Measurements from ENCODE around the gene PDILT. TPM values are rescaled to one million over a fixed set of nuclear protein-coding genes. Genes with fewer than 3 reads are reported as not detected.

Gene PDILT
- total RNA-seq, 1 donor from 2014 or later, result not detected

DNA sequence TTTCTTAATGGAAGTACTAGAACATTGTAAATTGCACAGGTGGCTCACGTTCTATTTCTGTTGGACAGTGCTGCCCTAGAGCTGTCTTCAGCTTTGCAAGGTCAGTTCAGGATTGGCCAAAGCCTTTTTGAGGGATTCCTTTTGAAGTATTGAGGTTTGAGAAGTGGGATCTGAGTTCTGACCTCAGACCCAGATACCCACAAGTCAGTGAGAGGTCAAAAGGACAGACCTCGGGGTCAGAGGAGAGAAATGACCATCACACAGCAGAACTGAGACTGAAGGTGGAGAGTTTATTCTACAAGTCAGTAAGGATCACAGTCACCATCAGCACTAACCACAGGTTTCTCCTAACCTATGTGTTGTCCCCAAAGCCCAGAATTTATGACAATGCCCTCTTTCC, 6.5 kb upstream of the PDILT start:
- Mint-ChIP-seq H3K27me3 (ENCODE audit: low read depth) (peaks cover 4% of the 10 kb centered on the region), H3K36me3 (no peaks in the 10 kb centered on the region), H3K4me3 (no peak overlapping the region), H3K9me3 (peaks cover 4% of the 10 kb centered on the region), H3K4me1 (no peaks in the 10 kb centered on the region), H3K27ac (no peak overlapping the region)
- no peak for DNase-seq (ENCODE audit: low spot score in 2 of 2, unreplicated experiment in 2 of 2)
- TF ChIP-seq, protein P1, sequence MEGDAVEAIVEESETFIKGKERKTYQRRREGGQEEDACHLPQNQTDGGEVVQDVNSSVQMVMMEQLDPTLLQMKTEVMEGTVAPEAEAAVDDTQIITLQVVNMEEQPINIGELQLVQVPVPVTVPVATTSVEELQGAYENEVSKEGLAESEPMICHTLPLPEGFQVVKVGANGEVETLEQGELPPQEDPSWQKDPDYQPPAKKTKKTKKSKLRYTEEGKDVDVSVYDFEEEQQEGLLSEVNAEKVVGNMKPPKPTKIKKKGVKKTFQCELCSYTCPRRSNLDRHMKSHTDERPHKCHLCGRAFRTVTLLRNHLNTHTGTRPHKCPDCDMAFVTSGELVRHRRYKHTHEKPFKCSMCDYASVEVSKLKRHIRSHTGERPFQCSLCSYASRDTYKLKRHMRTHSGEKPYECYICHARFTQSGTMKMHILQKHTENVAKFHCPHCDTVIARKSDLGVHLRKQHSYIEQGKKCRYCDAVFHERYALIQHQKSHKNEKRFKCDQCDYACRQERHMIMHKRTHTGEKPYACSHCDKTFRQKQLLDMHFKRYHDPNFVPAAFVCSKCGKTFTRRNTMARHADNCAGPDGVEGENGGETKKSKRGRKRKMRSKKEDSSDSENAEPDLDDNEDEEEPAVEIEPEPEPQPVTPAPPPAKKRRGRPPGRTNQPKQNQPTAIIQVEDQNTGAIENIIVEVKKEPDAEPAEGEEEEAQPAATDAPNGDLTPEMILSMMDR (IDR thresholded peaks at IDR 0.05; ENCODE audit: unreplicated experiment), result no peak

DNA sequence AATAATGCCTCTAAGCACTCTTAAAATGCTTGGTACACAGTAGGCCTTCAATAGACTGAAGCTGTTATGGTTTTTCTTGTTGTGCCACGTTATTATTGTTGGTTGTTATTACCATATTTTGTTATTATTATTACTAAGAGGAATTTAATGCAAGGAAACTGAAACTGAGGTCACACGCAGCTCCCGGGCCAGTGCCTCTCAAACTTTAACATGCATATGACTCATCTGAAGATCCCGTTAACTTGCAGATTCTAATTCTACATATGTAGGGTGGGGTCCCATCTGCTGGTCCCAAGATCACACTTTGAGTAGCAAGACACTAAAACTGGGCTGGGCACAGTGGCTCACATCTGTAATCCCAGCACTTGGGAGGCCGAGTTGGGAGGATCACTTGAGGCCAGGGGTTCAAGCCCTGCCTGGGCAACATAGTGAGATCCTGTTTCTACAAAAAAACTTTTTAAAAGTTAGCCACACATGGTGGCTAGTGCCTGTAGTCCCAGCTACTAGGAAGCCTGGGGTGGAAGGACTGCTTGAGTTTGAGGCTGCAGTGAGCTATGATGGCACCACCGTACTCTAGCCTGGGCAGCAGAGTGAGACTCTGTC, 5.7 kb upstream of the PDILT start:
- Mint-ChIP-seq H3K27me3 (ENCODE audit: low read depth) (no peaks in the 10 kb centered on the region), H3K4me3 (no peak overlapping the region), H3K27ac (no peak overlapping the region), H3K9me3 (peaks cover 4% of the 10 kb centered on the region), H3K36me3 (no peaks in the 10 kb centered on the region), H3K4me1 (no peaks in the 10 kb centered on the region)
- TF ChIP-seq, protein P1 (IDR thresholded peaks at IDR 0.05; ENCODE audit: unreplicated experiment), result no peak
- DNase-seq (ENCODE audit: low spot score in 2 of 2, unreplicated experiment in 2 of 2), result no peak

DNA sequence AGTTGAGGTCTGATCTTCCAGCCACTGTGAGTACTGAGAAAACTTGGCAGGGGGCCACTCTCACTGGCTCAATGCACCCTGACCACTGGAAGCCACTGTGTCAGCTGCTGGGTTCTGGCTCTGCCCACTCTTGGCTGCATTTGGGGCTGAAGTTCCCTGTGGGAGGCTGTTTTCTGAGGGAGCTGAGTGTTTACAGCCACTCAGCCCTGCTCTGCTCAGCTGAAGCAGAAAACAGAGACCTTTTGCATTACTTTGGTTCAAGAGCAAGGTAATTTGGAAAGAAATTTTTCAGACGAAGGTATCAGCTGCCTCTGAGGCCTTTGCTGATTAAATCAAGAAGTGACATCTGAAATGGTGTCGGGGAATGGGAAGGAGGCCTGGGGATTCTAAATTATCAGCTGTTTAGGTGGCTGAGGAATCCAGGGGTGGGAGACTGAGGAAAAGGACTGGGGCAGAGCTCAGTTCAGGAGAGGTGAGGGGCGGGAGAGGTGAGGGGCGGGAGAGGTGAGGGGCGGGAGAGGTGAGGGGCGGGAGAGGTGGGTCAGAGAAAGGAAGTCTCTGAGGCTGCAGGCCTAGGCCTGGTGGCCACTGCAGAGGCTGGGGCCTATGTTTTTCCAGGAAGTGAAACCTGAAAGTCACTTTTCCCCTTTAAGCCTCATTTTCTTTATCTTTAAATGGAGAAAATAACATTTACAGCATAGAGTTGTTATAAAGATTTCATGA, 5.0 kb upstream of the PDILT start, which contains the start of gene ACSM5:
Gene ACSM5, plus strand, starts transcription at position 137 of the 723 bp plus-strand sequence. CDS start 1,951 bp downstream, outside the sequence.
- no peak for DNase-seq (ENCODE audit: low spot score in 2 of 2, unreplicated experiment in 2 of 2)
- Mint-ChIP-seq H3K36me3 (no peaks in the 10 kb centered on the region), H3K27me3 (ENCODE audit: low read depth) (no peaks in the 10 kb centered on the region), H3K27ac (peak within 1 kb of the TSS; percentile 76), H3K4me1 (no peaks in the 10 kb centered on the region), H3K4me3 (no peak within 1 kb of the TSS), H3K9me3 (peaks cover 4% of the 10 kb centered on the region)
- TF ChIP-seq, protein P1 (IDR thresholded peaks at IDR 0.05; ENCODE audit: unreplicated experiment), result no peak

DNA sequence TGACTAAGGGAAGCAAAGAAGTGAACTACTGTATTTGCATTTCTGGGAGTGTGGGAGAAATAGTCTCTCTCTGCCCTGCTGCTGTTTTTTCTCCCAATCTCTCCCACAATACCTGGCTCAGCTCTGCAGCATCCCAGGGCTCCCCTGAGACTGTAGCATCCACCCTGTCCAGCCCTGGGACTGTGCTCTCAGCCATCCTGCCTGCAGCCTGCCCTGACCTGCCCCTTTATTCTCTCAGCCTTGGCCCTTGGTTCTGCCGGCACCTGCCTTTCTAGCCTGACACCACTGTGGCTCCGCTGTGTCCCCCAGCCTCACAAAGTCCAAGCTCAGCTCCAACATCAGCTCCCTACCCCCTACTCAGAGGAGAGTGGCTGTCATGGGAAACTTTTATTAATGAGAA, 1.9 kb downstream of the PDILT start:
- Mint-ChIP-seq H3K27me3 (ENCODE audit: low read depth) (no peaks in the 10 kb centered on the region), H3K27ac (no peak overlapping the region), H3K4me1 (no peaks in the 10 kb centered on the region), H3K36me3 (no peaks in the 10 kb centered on the region), H3K9me3 (peaks cover 4% of the 10 kb centered on the region), H3K4me3 (no peak overlapping the region)
- no peak for DNase-seq (ENCODE audit: low spot score in 2 of 2, unreplicated experiment in 2 of 2)
- TF ChIP-seq, protein P1 (IDR thresholded peaks at IDR 0.05; ENCODE audit: unreplicated experiment), result no peak

DNA sequence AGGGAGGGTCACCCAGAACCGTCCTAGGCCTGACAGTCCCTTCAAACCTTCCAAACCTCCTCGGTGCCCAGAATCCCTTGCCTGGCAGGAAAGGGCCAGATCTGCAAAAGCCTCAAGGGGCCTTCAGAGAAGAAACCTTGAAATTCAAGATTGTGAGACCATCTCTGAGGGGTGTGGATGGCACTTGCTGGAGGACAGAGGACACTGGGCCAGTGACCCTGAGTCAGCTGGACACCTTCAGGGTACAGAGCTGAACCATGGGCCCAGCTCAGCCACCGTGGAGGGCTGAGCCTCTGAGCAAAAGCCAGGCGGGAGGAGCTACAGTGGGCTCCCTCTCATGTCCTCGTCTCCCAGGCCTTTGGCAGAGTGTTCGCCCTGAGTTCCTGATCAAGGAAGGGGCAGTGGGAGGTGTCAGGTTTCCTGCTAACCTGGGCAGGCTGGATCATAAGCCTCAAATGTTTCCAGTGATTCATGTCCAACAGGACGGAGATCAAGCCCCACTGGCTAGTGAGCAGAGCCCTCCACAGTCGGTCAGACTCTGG, 3.0 kb downstream of the PDILT start:
- Mint-ChIP-seq H3K36me3 (no peaks in the 10 kb centered on the region), H3K4me1 (no peaks in the 10 kb centered on the region), H3K4me3 (no peak overlapping the region), H3K9me3 (no peaks in the 10 kb centered on the region), H3K27ac (no peak overlapping the region), H3K27me3 (ENCODE audit: low read depth) (no peaks in the 10 kb centered on the region)
- TF ChIP-seq, protein P1 (IDR thresholded peaks at IDR 0.05; ENCODE audit: unreplicated experiment), result no peak
- no peak for DNase-seq (ENCODE audit: low spot score in 2 of 2, unreplicated experiment in 2 of 2)

Data from mesothelial cell of epicardium (in vitro differentiated cells).